ENCODE results near the gene LCORL. TPM values are rescaled to one million over a fixed set of nuclear protein-coding genes. Genes with fewer than 3 reads are reported as not detected.

Gene LCORL
- total and polyA plus RNA-seq, 2 experiments from 2014 or later: 21.0 to 28.7 TPM

DNA sequence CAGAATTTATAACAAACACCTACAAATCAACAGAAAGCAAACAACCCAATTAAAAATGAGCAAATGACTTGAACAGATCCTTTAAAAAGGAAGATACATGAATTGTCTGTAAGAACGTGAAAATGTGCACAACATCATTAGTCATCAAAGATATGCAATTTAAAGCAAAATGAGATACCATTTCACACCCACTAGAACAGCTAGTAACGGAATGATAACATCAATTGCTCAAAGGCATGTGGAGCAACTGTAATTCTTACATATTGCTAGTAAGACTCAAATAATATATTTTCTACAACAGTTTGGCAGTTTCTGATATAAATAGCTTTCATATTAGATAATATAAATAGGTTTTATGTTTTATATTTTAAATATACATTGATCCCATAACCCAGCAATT is 82.5 kb downstream of the LCORL start (continued):
- TF ChIP-seq, protein P1, sequence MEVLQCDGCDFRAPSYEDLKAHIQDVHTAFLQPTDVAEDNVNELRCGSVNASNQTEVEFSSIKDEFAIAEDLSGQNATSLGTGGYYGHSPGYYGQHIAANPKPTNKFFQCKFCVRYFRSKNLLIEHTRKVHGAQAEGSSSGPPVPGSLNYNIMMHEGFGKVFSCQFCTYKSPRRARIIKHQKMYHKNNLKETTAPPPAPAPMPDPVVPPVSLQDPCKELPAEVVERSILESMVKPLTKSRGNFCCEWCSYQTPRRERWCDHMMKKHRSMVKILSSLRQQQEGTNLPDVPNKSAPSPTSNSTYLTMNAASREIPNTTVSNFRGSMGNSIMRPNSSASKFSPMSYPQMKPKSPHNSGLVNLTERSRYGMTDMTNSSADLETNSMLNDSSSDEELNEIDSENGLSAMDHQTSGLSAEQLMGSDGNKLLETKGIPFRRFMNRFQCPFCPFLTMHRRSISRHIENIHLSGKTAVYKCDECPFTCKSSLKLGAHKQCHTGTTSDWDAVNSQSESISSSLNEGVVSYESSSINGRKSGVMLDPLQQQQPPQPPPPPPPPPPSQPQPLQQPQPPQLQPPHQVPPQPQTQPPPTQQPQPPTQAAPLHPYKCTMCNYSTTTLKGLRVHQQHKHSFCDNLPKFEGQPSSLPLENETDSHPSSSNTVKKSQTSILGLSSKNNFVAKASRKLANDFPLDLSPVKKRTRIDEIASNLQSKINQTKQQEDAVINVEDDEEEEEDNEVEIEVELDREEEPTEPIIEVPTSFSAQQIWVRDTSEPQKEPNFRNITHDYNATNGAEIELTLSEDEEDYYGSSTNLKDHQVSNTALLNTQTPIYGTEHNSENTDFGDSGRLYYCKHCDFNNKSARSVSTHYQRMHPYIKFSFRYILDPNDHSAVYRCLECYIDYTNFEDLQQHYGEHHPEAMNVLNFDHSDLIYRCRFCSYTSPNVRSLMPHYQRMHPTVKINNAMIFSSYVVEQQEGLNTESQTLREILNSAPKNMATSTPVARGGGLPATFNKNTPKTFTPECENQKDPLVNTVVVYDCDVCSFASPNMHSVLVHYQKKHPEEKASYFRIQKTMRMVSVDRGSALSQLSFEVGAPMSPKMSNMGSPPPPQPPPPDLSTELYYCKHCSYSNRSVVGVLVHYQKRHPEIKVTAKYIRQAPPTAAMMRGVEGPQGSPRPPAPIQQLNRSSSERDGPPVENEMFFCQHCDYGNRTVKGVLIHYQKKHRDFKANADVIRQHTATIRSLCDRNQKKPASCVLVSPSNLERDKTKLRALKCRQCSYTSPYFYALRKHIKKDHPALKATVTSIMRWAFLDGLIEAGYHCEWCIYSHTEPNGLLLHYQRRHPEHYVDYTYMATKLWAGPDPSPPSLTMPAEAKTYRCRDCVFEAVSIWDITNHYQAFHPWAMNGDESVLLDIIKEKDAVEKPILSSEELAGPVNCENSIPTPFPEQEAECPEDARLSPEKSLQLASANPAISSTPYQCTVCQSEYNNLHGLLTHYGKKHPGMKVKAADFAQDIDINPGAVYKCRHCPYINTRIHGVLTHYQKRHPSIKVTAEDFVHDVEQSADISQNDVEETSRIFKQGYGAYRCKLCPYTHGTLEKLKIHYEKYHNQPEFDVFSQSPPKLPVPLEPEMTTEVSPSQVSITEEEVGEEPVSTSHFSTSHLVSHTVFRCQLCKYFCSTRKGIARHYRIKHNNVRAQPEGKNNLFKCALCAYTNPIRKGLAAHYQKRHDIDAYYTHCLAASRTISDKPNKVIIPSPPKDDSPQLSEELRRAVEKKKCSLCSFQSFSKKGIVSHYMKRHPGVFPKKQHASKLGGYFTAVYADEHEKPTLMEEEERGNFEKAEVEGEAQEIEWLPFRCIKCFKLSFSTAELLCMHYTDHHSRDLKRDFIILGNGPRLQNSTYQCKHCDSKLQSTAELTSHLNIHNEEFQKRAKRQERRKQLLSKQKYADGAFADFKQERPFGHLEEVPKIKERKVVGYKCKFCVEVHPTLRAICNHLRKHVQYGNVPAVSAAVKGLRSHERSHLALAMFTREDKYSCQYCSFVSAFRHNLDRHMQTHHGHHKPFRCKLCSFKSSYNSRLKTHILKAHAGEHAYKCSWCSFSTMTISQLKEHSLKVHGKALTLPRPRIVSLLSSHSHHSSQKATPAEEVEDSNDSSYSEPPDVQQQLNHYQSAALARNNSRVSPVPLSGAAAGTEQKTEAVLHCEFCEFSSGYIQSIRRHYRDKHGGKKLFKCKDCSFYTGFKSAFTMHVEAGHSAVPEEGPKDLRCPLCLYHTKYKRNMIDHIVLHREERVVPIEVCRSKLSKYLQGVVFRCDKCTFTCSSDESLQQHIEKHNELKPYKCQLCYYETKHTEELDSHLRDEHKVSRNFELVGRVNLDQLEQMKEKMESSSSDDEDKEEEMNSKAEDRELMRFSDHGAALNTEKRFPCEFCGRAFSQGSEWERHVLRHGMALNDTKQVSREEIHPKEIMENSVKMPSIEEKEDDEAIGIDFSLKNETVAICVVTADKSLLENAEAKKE (CRISPR knock-in tag; IDR thresholded peaks at IDR 0.05): no peak

DNA sequence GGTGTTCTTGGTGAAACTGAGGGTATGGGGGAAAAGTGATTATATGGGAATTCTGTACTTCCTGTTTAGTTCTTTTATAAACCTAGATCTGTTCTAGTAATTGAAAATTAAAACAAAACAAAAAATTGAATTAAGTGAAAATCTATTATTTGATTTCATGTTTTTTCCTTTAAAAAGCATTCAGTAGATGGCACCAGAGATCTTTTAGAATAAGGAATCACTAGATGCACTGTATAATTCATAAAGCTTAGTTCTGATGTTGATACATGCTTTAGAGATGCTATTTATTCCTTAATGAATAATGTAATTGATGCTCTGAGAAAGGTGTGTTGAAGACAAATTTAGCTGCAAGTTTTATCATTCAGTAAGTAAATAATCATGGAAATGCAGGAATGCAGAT is 87.3 kb downstream of the LCORL start:
- H3K27me3 Mint-ChIP-seq (ENCODE audit: insufficient read depth, low read depth, poor library complexity): no peaks in the 10 kb centered on the region

More for the DNA sequence above, 87.3 kb downstream of the LCORL start:
- Histone ChIP-seq H3F3A (replicated peaks; ENCODE audit: low read depth) (no peaks in the 10 kb centered on the region), H3K27me3 (ENCODE audit: insufficient read depth) (no peaks in the 10 kb centered on the region), H3K79me2 (replicated peaks; ENCODE audit: insufficient read depth) (0 out of 2 replicates have a peak, but pooled peaks cover 1% of the 10 kb centered on the region), H3K4me1 (ENCODE audit: insufficient read depth) (no peaks in the 10 kb centered on the region), H3K36me3 (ENCODE audit: insufficient read depth) (no peaks in the 10 kb centered on the region), H3K9me2 (ENCODE audit: insufficient read depth) (no peaks in the 10 kb centered on the region), H3K27ac (ENCODE audit: low read depth) (no peak overlapping the region), H4K20me1 (replicated peaks; ENCODE audit: insufficient read depth) (no peaks in the 10 kb centered on the region), H3K4me3 (no peak overlapping the region), H3K4me2 (no peak overlapping the region), H2AFZ (no peak overlapping the region)
- Mint-ChIP-seq H3K4me1 (no peaks in the 10 kb centered on the region), H3K4me3 (no peak overlapping the region), H3K36me3 (ENCODE audit: low read depth) (peaks cover 29% of the 10 kb centered on the region), H3K9me3 (peaks cover 12% of the 10 kb centered on the region; the same call in 2 of the 3 replicates), H3K27ac (no peak overlapping the region)
- DNase-seq (ENCODE audit: low spot score) (no peak), ATAC-seq (no peak)
- TF ChIP-seq, protein P2, sequence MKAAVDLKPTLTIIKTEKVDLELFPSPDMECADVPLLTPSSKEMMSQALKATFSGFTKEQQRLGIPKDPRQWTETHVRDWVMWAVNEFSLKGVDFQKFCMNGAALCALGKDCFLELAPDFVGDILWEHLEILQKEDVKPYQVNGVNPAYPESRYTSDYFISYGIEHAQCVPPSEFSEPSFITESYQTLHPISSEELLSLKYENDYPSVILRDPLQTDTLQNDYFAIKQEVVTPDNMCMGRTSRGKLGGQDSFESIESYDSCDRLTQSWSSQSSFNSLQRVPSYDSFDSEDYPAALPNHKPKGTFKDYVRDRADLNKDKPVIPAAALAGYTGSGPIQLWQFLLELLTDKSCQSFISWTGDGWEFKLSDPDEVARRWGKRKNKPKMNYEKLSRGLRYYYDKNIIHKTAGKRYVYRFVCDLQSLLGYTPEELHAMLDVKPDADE (IDR thresholded peaks at IDR 0.05): no peak
- TF ChIP-seq, protein P3, sequence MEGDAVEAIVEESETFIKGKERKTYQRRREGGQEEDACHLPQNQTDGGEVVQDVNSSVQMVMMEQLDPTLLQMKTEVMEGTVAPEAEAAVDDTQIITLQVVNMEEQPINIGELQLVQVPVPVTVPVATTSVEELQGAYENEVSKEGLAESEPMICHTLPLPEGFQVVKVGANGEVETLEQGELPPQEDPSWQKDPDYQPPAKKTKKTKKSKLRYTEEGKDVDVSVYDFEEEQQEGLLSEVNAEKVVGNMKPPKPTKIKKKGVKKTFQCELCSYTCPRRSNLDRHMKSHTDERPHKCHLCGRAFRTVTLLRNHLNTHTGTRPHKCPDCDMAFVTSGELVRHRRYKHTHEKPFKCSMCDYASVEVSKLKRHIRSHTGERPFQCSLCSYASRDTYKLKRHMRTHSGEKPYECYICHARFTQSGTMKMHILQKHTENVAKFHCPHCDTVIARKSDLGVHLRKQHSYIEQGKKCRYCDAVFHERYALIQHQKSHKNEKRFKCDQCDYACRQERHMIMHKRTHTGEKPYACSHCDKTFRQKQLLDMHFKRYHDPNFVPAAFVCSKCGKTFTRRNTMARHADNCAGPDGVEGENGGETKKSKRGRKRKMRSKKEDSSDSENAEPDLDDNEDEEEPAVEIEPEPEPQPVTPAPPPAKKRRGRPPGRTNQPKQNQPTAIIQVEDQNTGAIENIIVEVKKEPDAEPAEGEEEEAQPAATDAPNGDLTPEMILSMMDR (conservative IDR thresholded peaks at IDR 0.05; ENCODE audit: low read depth in 2 of 2): 0 out of 4 replicates have a peak, but pooled peaks of 1 of the 2 experiments have one; percentile 19
- TF ChIP-seq CREB1 (CRISPR knock-in tag; IDR thresholded peaks at IDR 0.05; ENCODE audit: low read depth): no peak
- no peak for TF ChIP-seq POLR2AphosphoS5 (IDR thresholded peaks at IDR 0.05; ENCODE audit: low read depth)
